Common myeloid progenitor, CD34-positive (primary cell): ENCODE results near the gene EXOC2.

Experiments
- CTCF ChIA-PET: fragments of 350-600 bp; sonication (Branson Sonifier 250); formaldehyde crosslinking; loops from one replicate; lab custom pipeline; 2021; ENCODE audit warnings: antibody characterized with exemption; lab: Charles Lee
- POLR2A ChIA-PET: fragments of 350-600 bp; sonication (Branson Sonifier 250); formaldehyde crosslinking; loops from one replicate; lab custom pipeline; 2021; ENCODE audit warnings: antibody characterized with exemption; lab: Charles Lee
- DNase-seq, 3 donors: peaks; one replicate each; pipeline versions ENCODE4 v3.0.0 to v3.0.0-alpha.2; 2013
- H3K27ac ChIP-seq, 2 experiments: 1 replicate in 1 of 2; 2 replicates in 1 of 2; pipeline ENCODE4 v1.7.0; 2013; ENCODE audit warnings: inconsistent platforms in 2 of 2, low read length in 2 of 2, mild to moderate bottlenecking in 2 of 2, low read depth in 1 of 2, moderate library complexity in 1 of 2; ENCODE audit not compliant: severe bottlenecking in 2 of 2, insufficient read depth in 1 of 2, poor library complexity in 1 of 2
- H3K27me3 ChIP-seq, 5 experiments: replicated peaks in 2 of 5; 1 replicate in 3 of 5; 2 replicates in 2 of 5; pipeline versions ENCODE4 v1.6.1 to v1.7.0; 2013; ENCODE audit warnings: low read length in 4 of 5, mild to moderate bottlenecking in 2 of 5, moderate library complexity in 2 of 5, inconsistent platforms in 1 of 5; ENCODE audit not compliant: insufficient read depth in 5 of 5, control insufficient read depth in 4 of 5
- H3K36me3 ChIP-seq, 4 experiments: 1 replicate in 2 of 4; 2 replicates in 2 of 4; pipeline versions ENCODE4 v1.6.1 to v1.7.0; 2013; ENCODE audit warnings: low read length in 3 of 4, control low read depth in 1 of 4, mild to moderate bottlenecking in 1 of 4; ENCODE audit not compliant: control insufficient read depth in 4 of 4, insufficient read depth in 4 of 4
- H3K4me1 ChIP-seq, 4 experiments: 1 replicate in 3 of 4; 2 replicates in 1 of 4; pipeline versions ENCODE4 v1.6.1 to v1.7.1; 2013; ENCODE audit warnings: low read length in 3 of 4, mild to moderate bottlenecking in 3 of 4, control low read depth in 1 of 4, inconsistent platforms in 1 of 4, moderate library complexity in 1 of 4; ENCODE audit not compliant: control insufficient read depth in 4 of 4, insufficient read depth in 4 of 4; ENCODE audit errors: control extremely low read depth in 1 of 4
- H3K4me3 ChIP-seq, 7 experiments: 1 replicate in 4 of 7; 2 replicates in 3 of 7; pipeline versions ENCODE4 v1.5.1 to v1.7.0; 2013; ENCODE audit warnings: mild to moderate bottlenecking in 7 of 7, low read length in 6 of 7, moderate library complexity in 6 of 7, inconsistent platforms in 2 of 7, low read depth in 2 of 7, control low read depth in 1 of 7; ENCODE audit not compliant: insufficient read depth in 4 of 7, control insufficient read depth in 1 of 7; ENCODE audit errors: extremely low read depth in 1 of 7
- H3K9me3 ChIP-seq, 5 experiments: 1 replicate in 4 of 5; 2 replicates in 1 of 5; pipeline versions ENCODE4 v1.6.1 to v1.7.1; 2013; ENCODE audit warnings: low read length in 4 of 5, mild to moderate bottlenecking in 2 of 5, inconsistent platforms in 1 of 5, low read depth in 1 of 5, moderate library complexity in 1 of 5; ENCODE audit not compliant: control insufficient read depth in 4 of 5, insufficient read depth in 2 of 5; ENCODE audit errors: control extremely low read depth in 1 of 5
- WGBS: methylation state at CpG from one replicate; pipeline ENCODE4 v1.1.5; 2013; ENCODE audit not compliant: insufficient coverage; 5-methylcytosine and 5-hydroxymethylcytosine counted together

EXOC2 gene

DNA sequence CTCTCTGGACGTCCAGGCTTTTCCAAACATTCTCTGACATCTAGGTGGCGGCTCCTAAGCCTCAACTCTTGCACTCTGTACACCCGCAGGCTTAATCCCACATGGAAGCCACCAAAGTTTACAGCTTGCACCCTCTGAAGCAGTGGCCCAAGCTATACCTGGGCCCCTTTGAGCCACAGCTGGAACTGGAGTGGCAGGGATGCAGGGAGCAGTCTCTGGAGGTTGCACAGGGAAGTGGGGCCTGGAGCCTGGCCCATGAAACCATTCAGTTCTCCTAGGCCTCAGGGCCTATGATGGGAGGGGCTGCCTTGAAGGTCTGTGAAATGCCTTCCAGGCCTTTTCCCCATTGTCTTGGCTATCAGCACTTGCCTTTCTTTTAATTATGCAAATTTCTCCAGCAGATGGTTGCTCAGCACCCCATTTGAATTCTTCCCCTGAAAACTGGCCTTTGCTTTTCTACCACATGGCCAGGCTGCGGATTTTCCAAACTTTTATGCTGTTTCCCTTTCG lies 236.5 kb downstream of the EXOC2 start:
- 100% methylated on average over 4 of the region's 5 CpGs for WGBS
- DNase-seq, result no peak

DNA sequence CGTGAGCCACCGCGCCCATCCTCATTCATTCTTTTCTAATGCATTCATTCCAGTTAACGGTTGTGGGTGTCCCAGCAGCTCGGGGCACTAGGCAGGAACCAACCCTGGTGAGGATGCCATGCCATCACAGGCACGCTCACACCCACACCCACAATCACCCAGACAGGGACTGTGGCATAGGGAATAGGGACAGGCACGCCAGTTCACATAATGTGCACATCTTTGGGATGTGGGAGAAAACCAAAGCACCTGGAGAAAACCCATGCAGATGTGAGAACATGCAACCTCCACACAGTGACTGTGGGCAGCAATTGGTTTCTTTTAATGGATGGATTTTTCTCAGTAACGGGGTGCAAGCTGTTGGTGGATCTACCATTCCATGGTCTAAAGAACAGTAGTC lies 237.1 kb downstream of the EXOC2 start:
- ChIA-PET CTCF (no interaction called here), POLR2A (no interaction called here)
- Histone ChIP-seq H3K27me3 (peaks cover 0 to 19% (median 3%) of the 10 kb centered on the region in 5 experiments), H3K27ac (no peak overlapping the region), H3K9me3 (peaks cover 0 to 3% (median 0%) of the 10 kb centered on the region in 5 experiments), H3K36me3 (no peaks in the 10 kb centered on the region), H3K4me3 (no peak overlapping the region), H3K4me1 (no peaks in the 10 kb centered on the region)
- WGBS, result 89% methylated on average over 6 of the region's 8 CpGs
- no peak for DNase-seq

More for the DNA sequence above, 236.5 kb downstream of the EXOC2 start:
- Histone ChIP-seq H3K4me1 (no peaks in the 10 kb centered on the region), H3K36me3 (no peaks in the 10 kb centered on the region), H3K4me3 (no peak overlapping the region), H3K9me3 (peaks cover 0 to 3% (median 0%) of the 10 kb centered on the region in 5 experiments), H3K27me3 (peaks cover 0 to 17% (median 3%) of the 10 kb centered on the region in 5 experiments), H3K27ac (no peak overlapping the region)
- ChIA-PET POLR2A (no interaction called here), CTCF (interaction anchor here (0.7 kb wide), 1 partner anchor 138 kb away, joined by 3 read pairs; no protein-coding TSS in a partner anchor)

DNA sequence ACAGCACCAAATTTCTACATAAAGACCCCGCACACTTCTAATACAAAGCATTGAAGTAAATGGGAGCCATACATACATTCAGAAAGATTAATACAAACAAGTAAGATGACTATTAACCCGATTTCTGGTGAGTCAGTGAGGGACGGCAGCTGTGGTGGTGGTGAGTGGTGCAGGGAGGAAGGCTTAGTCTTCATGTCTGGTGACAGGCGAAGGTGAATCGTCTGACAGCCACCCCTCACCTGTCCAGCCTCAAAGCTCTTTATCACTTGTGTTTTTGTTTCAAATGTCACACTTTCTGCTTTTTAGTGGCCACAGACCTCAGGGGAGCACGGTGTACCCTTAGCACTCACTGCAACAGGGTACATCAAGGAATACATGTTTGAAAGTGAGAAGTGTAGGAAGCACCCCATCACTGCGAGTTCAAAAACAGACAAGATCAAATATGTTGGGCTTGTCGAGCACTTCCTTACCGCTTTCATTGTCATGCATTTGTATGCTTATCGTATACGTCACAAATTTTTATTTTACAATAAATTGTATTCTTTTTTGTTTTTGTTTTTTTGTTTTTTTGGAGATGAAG lies 237.8 kb downstream of the EXOC2 start:
- peaks cover 0 to 3% (median 0%) of the 10 kb centered on the region in 5 experiments for H3K9me3 ChIP-seq
- ChIA-PET CTCF (no interaction called here), POLR2A (no interaction called here)
- DNase-seq, result no peak
- peaks cover 0 to 19% (median 3%) of the 10 kb centered on the region in 5 experiments for H3K27me3 ChIP-seq
- H3K27ac ChIP-seq, result no peak overlapping the region
- H3K4me1 ChIP-seq, result no peaks in the 10 kb centered on the region
- no peak overlapping the region for H3K4me3 ChIP-seq
- WGBS, result 94% methylated on average over 4 of the region's 11 CpGs
- H3K36me3 ChIP-seq, result no peaks in the 10 kb centered on the region

DNA sequence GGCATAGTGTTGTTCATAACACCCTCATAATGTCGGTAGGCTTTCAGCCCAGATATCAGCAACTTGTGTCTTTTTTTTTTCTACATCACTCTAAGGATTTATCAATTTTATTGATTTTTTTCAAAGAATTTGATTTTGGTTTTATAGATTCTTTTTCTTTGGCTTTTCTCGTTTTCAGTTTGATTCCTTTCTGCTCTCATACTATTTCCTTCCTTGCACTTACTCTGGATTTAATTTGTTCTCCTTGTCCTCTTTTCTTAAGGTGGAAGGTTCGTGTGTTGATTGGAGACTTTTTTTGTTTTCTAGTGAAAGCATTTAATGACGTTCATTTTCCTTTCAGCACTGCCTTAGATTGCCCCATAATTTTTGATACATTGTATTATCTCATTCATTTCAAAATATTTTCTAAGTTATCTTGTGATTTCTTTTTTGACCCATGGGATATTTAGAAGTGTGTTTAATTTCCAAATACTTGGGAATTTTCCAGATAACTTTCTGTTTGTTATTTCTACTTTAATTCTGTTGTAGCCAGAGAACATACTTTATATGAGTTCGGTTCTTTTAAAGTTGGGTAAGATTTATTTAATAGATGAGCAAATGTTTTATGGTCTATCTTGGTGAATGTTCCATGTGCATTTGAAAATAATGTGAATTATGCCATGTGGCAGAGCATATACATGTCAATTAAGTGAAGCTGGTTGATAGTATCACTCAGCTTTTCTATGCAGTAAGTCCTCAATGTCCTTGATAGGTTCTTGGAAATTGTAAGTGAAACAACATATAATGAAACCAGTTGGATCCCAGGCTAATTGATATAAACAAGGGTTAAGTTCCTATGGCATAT lies 238.6 kb downstream of the EXOC2 start:
- ChIA-PET POLR2A (no interaction called here), CTCF (no interaction called here)
- H3K36me3 ChIP-seq, result no peaks in the 10 kb centered on the region
- no peak overlapping the region for H3K27ac ChIP-seq
- H3K27me3 ChIP-seq, result peaks cover 0 to 19% (median 3%) of the 10 kb centered on the region in 5 experiments
- H3K4me3 ChIP-seq, result no peak overlapping the region
- H3K9me3 ChIP-seq, result peaks cover 0 to 3% (median 0%) of the 10 kb centered on the region in 5 experiments
- no peaks in the 10 kb centered on the region for H3K4me1 ChIP-seq
- 86% methylated on average over 1 of the region's 5 CpGs for WGBS
- no peak for DNase-seq

DNA sequence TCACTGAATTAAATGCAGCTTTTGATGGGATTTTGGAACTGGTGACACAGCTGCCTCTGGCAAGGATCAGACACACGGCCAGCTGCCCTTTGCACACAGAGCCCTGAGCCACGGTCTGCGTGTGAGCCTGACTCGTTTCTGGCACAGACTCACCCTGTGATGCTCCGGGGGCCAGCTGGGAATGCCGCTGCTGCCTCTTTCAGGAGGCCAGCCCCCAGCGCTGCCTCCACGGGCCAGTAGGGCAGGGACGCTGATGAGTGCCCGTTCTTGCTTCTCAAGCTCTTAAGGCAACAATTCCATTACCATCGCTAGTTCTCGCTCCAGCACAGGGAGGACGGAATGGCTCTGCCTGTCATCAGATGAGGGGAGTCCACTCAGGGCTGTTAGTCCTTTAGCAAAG lies 239.8 kb downstream of the EXOC2 start:
- Histone ChIP-seq H3K27me3 (peaks cover 0 to 19% (median 3%) of the 10 kb centered on the region in 5 experiments), H3K36me3 (no peaks in the 10 kb centered on the region), H3K9me3 (peaks cover 0 to 3% (median 0%) of the 10 kb centered on the region in 5 experiments), H3K4me1 (no peaks in the 10 kb centered on the region), H3K27ac (no peak overlapping the region), H3K4me3 (no peak overlapping the region)
- CTCF ChIA-PET, result no interaction called here
- WGBS, result 89% methylated on average over 13 of the region's 13 CpGs
- POLR2A ChIA-PET, result interaction anchor here (0.6 kb wide), 1 partner anchor 184 kb away, joined by 3 read pairs; no protein-coding TSS in a partner anchor
- DNase-seq, result no peak

DNA sequence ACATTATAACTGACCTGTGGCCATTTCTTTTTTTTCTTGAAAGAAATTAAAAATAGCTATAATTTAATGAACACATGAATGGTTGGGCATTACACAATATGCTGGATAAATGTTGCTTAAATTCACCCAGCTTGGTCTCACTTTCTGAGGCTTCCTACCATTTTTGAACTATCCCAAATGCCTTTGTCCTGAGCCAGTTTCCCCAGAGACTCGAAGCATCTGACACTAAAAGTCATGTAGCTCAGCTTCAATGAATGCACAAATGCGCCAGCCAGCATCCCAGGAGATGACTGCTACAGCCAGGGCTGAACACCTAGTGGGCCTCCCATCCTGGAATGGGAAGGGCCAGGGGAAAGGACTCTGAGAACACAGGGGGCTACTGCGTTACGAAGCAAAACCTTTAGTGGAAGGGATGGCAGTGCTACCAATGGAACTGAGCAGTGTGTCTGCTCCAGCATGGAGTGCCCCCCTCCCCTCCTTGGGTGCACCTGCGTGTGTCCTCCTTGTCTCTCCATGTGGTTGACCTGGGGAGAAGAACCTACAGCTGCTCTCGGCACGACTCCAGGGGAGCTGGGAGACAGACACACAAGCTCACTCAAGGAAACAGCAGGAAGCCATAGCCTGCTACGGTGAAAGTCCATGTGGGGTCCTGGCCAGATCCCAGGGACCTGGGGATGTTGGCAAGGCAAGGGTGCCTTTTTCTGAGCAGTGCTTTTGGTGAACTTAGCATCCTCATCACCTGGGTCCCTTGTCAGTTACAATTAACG lies 240.5 kb downstream of the EXOC2 start:
- Histone ChIP-seq H3K4me1 (no peaks in the 10 kb centered on the region), H3K9me3 (peaks cover 0 to 3% (median 0%) of the 10 kb centered on the region in 5 experiments), H3K27me3 (peaks cover 0 to 19% (median 3%) of the 10 kb centered on the region in 5 experiments), H3K27ac (no peak overlapping the region), H3K36me3 (no peaks in the 10 kb centered on the region), H3K4me3 (no peak overlapping the region)
- no peak for DNase-seq
- ChIA-PET POLR2A (interaction anchor here (0.6 kb wide), 1 partner anchor 57 kb away, joined by 6 read pairs; no protein-coding TSS in a partner anchor), CTCF (no interaction called here)
- WGBS, result 88% methylated on average over 8 of the region's 9 CpGs
